Measurements from ENCODE around the gene DLGAP1. TPM values are rescaled to one million over a fixed set of nuclear protein-coding genes. Genes with fewer than 3 reads are reported as not detected.
"Not testable (repeated sequence)": the region's sequence is repeated elsewhere in the genome, so short reads cannot be mapped to it uniquely, and the experiment has no call there.

The DLGAP1 gene
- total RNA-seq, 3 donors from 2014 or later = 0.96 to 17.6 (median 5.2) TPM

DNA sequence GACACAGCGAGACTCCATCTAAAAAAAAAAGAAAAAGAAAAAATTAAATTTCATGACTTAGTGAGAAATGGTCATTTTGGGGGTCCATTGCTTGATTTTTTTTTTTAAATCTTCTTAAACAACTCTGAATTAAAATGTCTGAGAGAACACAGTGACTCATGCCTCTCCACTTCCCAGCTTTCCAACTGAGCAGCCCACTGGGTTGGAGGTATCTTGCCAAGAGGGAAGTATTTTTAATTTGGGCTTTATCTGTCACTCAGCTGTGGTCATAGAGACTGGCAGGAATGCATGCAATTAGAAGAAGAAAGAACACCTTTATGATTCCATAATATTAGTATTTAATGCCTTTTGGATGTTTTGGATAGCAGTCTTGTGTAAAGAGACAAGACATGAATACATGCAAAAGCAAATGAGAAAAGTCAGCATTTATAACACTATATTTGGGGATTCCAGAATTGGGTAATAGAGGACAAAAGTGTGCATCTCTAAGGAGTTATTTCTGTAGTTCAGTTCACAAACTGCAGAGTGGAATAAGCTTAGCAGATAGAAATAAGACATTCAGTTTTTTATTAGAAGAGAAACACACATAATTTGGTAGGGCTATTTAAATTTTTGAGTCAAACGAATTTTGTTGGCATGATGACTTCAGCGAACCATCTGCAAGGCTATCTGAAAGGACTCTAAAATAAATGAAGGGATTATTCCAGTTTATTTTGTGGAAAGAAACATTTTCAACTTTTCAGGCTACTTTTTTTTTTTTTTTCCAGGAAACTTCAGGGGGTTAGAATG lies 750.4 kb downstream of the DLGAP1 start:
- Histone ChIP-seq H3K4me3 (no peak overlapping the region), H3K27me3 (no peaks in the 10 kb centered on the region), H3K9me3 (no peaks in the 10 kb centered on the region), H3K36me3 (no peaks in the 10 kb centered on the region), H3K27ac (no peak overlapping the region), H3K4me1 (no peaks in the 10 kb centered on the region)
- intact Hi-C loops (cut with DNase I; ENCODE audit: low total_unique reads) = no loop called here
- DNase-seq (ENCODE audit: low spot score in 2 of 2) = no peak
- TF ChIP-seq, protein P1, sequence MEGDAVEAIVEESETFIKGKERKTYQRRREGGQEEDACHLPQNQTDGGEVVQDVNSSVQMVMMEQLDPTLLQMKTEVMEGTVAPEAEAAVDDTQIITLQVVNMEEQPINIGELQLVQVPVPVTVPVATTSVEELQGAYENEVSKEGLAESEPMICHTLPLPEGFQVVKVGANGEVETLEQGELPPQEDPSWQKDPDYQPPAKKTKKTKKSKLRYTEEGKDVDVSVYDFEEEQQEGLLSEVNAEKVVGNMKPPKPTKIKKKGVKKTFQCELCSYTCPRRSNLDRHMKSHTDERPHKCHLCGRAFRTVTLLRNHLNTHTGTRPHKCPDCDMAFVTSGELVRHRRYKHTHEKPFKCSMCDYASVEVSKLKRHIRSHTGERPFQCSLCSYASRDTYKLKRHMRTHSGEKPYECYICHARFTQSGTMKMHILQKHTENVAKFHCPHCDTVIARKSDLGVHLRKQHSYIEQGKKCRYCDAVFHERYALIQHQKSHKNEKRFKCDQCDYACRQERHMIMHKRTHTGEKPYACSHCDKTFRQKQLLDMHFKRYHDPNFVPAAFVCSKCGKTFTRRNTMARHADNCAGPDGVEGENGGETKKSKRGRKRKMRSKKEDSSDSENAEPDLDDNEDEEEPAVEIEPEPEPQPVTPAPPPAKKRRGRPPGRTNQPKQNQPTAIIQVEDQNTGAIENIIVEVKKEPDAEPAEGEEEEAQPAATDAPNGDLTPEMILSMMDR (IDR thresholded peaks at IDR 0.05) = no peak
- TF ChIP-seq POLR2AphosphoS5 (IDR thresholded peaks at IDR 0.05) (no peak), POLR2A (IDR thresholded peaks at IDR 0.05) (no peak)

DNA sequence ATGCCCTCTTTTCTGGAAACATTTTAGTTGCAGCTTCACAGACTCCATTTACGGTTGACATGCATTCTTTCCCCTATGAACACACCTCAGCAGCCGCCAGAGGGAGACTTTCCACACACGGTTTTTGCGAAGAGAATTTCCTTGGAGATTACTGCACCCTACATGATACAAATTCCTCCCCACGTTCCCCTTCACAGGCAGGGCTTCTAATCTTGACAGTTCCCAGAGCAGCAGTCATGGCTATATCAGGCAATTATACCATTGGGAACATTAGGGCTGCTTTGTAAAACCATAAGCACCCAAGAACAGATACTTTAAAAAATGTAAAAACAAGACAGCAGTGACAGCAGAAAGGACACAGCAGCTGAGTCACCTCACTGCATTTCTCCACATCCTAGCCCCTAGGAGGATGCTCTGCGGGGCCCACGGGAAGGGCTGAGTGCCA lies 751.4 kb downstream of the DLGAP1 start:
- DNase-seq (ENCODE audit: low spot score in 2 of 2) = peak in 1 of 2 donors; percentile 50
- Histone ChIP-seq H3K27ac (no peak overlapping the region), H3K36me3 (no peaks in the 10 kb centered on the region), H3K27me3 (no peaks in the 10 kb centered on the region), H3K4me3 (no peak overlapping the region), H3K9me3 (no peaks in the 10 kb centered on the region), H3K4me1 (no peaks in the 10 kb centered on the region)
- intact Hi-C loops (cut with DNase I; ENCODE audit: low total_unique reads) = no loop called here
- TF ChIP-seq, protein P1 (IDR thresholded peaks at IDR 0.05) = peak; percentile 63 to 74 (median 69)
- TF ChIP-seq POLR2A (IDR thresholded peaks at IDR 0.05) = no peak

DNA sequence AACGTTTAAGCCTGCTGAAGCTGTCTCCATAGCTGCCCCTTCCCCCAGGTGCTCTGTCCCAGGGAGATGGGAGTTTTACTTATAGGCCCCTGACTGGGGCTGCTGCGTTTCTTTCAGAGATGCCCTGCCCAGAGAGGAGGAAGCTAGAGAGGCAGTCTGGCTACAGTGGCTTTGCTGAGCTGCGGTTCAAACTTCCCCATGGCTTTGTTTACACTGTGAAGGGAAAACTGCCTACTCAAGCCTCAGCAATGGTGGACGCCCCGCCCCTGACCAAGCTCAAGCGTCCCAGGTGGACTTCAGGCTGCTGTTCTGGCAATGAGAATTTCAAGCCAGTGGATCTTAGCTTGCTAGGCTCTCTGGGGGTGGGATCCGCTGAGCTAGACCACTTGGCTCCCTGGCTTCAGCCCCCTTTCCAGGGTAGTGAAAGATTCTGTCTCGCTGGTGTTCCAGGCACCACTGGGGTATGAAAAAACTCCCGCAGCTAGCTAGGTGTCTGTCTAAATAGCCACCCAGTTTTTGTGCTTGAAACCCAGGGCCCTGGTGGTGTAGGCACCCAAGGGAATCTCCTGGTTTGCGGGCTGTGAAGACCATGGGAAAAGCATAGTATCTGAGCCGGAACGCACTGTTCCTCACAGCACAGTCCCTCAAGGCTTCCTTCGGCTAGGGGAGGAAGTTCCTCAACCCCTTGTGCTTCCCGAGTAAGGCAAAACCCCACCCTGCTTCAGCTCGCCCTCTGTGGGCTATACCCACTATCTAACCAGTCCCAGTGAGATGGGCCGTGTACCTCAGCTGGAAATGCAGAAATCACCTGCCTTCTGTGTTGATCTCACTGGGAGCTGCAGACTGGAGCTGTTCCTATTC lies 755.2 kb downstream of the DLGAP1 start:
- DNase-seq (ENCODE audit: low spot score in 2 of 2); H3K4me1 ChIP-seq; H3K27ac ChIP-seq; H3K27me3 ChIP-seq; intact Hi-C loops (cut with DNase I; ENCODE audit: low total_unique reads); H3K4me3 ChIP-seq; H3K36me3 ChIP-seq; H3K9me3 ChIP-seq: not testable (repeated sequence)

DNA sequence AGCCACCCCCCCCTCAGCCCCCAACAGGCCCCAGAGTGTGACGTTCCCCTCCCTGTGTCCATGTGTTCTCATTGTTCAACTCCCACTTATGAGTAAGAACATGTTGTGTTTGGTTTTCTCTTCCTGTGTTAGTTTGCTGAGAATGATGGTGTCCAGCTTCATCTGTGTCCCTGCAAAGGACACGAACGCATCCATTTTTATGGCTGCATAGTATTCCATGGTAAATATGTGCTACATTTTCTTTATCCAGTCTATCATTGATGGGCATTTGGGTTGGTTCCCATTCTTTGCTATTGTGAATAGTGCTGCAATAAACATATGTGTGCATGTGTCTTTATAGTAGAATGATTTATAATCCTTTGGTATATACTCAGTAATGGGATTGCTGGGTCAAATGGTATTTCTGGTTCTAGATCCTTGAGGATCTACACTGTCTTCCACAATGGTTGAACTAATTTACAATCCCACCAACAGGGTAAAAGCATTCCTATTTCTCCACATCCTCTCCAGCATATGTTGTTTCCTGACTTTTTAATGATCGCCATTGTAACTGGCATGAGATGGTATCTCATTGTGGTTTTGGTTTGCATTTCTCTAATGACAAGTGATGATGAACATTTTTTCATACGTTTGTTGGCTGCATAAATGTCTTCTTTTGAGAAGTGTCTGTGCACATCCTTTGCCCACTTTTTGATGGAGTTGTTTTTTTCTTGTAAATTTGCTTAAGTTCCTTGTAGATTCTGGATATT lies 760.9 kb downstream of the DLGAP1 start:
- intact Hi-C loops (cut with DNase I; ENCODE audit: low total_unique reads); H3K27ac ChIP-seq: not testable (repeated sequence)

DNA sequence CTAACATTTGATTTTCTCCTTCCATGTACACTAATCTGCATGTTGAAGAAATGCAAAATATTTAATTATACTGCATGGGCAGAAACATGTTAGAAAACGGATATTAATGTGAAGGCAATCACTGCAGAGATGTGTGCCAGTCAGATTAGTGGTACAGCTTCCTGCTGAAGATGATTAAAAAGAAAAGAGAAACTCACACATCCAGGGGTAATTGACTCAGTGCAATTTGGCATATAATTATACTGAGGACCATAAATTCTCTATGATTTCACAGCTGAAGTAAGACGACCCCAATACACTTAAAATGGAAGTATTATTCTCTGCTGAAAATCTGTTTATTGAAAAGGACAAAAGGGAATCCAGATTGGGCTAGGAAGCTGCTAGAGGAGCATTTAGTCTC lies 761.7 kb downstream of the DLGAP1 start:
- intact Hi-C loops (cut with DNase I; ENCODE audit: low total_unique reads) = no loop called here
- no peaks in the 10 kb centered on the region for H3K4me1 ChIP-seq
- no peaks in the 10 kb centered on the region for H3K27me3 ChIP-seq
- TF ChIP-seq POLR2A (IDR thresholded peaks at IDR 0.05) = no peak
- TF ChIP-seq POLR2AphosphoS5 (IDR thresholded peaks at IDR 0.05) = no peak
- TF ChIP-seq, protein P1 (IDR thresholded peaks at IDR 0.05) = no peak
- no peak overlapping the region for H3K4me3 ChIP-seq
- no peak overlapping the region for H3K27ac ChIP-seq
- no peaks in the 10 kb centered on the region for H3K36me3 ChIP-seq
- no peak for DNase-seq (ENCODE audit: low spot score in 2 of 2)
- peaks cover 0 to 7% of the 10 kb centered on the region in 2 donors for H3K9me3 ChIP-seq

More for the DNA sequence above, 760.9 kb downstream of the DLGAP1 start:
- H3K9me3 ChIP-seq; H3K27me3 ChIP-seq; DNase-seq (ENCODE audit: low spot score in 2 of 2); H3K4me3 ChIP-seq; H3K36me3 ChIP-seq; H3K4me1 ChIP-seq: not testable (repeated sequence)

All from breast epithelium (tissue), 4 donors.